Measurements from ENCODE around the gene FGF1.

The FGF1 gene

DNA sequence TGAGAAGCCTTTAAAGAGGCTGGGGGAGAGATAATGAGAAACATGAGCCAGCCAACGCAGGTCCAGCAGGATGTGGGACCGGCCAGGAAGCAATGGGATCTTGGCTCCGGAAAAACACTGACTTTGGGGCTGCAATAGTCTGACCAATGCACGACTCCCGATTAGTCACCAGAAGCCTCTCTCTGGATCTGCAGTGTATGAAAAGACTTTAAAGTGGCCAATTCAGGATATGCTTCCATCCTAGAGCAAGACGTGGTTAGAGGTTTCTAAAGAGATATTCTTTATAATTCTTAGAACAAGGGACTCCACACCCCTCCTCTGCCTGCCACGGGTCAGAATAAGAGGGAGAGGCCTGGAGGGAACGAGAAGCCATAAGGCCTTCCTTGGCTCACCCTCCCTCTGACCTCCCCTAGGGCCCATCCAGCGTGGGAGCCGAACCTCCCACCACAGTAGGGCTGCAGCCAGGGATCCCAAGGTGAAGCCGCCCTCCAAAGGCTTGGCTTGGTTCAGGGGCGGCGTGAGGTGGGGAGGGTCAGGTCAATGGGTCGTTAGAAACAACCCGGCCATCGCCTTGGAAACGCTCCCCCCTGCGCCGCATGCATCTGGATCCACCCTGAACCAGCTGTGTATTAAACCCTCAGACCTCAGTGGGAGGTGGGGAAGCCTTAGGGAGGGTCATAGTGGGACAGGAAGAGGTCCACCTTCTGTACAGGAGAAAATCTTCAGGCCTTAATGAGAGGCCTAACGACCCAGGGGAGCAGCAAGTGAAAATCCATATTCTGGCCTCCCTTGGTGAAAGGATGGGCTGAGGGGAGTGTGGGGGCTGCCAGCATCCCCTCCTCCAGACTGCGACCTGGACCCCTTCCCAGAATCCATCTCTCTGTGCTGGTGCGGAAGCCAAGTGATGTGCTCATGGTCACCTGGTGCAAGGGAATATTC, 11.1 kb downstream of the FGF1 start:
- no peak overlapping the region for H3K4me3 ChIP-seq (ENCODE audit: low read depth, low read length)
- no peak for DNase-seq (ENCODE audit: low read depth)
- TF ChIP-seq POLR2A (IDR thresholded peaks at IDR 0.05; ENCODE audit: extremely low read depth, insufficient read length) (no peak), MYC (IDR thresholded peaks at IDR 0.05; ENCODE audit: low read depth, low read length) (no peak)
- TF ChIP-seq, protein P1, sequence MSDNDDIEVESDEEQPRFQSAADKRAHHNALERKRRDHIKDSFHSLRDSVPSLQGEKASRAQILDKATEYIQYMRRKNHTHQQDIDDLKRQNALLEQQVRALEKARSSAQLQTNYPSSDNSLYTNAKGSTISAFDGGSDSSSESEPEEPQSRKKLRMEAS (IDR thresholded peaks at IDR 0.05; ENCODE audit: low read depth, low read length), result no peak
- TF ChIP-seq, protein P2, sequence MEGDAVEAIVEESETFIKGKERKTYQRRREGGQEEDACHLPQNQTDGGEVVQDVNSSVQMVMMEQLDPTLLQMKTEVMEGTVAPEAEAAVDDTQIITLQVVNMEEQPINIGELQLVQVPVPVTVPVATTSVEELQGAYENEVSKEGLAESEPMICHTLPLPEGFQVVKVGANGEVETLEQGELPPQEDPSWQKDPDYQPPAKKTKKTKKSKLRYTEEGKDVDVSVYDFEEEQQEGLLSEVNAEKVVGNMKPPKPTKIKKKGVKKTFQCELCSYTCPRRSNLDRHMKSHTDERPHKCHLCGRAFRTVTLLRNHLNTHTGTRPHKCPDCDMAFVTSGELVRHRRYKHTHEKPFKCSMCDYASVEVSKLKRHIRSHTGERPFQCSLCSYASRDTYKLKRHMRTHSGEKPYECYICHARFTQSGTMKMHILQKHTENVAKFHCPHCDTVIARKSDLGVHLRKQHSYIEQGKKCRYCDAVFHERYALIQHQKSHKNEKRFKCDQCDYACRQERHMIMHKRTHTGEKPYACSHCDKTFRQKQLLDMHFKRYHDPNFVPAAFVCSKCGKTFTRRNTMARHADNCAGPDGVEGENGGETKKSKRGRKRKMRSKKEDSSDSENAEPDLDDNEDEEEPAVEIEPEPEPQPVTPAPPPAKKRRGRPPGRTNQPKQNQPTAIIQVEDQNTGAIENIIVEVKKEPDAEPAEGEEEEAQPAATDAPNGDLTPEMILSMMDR (IDR thresholded peaks at IDR 0.05; ENCODE audit: low read depth, low read length), result no peak

DNA sequence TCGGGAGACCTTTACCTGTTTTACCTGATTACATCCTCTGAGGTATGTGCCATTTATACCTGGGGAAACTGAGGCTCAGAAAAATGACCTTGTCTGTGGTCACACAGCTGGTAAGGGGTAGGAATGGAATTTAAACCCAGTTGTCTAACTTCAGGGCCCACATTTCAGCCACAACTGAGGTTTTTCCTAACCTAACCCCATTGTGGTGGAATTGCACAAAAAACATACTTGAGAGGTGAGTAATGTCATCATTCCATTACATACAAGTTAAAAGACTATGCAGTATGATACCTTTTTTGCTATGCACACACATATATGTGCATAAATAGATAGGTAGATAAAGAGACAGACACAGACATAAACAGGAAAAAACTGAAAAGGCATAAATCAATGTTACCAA, 14.1 kb downstream of the FGF1 start:
- TF ChIP-seq POLR2A (IDR thresholded peaks at IDR 0.05; ENCODE audit: extremely low read depth, insufficient read length), result no peak
- no peak for TF ChIP-seq MYC (IDR thresholded peaks at IDR 0.05; ENCODE audit: low read depth, low read length)
- TF ChIP-seq, protein P1 (IDR thresholded peaks at IDR 0.05; ENCODE audit: low read depth, low read length), result no peak
- DNase-seq (ENCODE audit: low read depth), result no peak
- H3K4me3 ChIP-seq (ENCODE audit: low read depth, low read length), result no peak overlapping the region

DNA sequence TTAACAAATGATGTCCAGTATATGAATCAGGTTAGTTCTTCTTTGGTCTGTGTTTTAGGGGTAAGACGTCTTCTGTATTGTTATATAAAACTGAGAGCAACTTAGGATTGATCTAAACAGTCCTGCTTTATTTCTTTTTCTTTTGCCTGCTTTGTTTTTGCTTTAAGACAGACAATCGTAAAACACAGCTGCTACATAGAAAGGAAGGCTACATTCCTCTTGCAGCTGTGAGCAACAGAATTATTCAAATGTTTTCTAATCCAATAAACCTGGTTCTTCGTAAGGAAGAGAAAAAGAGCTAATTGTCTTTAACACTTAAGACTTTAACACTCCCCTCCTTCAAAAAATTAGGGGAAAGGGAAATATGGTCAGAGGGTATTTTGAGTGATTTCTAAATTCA, 14.6 kb downstream of the FGF1 start:
- no peak for DNase-seq (ENCODE audit: low read depth)
- no peak overlapping the region for H3K4me3 ChIP-seq (ENCODE audit: low read depth, low read length)
- TF ChIP-seq MYC (IDR thresholded peaks at IDR 0.05; ENCODE audit: low read depth, low read length), result no peak
- TF ChIP-seq POLR2A (IDR thresholded peaks at IDR 0.05; ENCODE audit: extremely low read depth, insufficient read length), result no peak
- TF ChIP-seq, protein P2 (IDR thresholded peaks at IDR 0.05; ENCODE audit: low read depth, low read length), result no peak
- TF ChIP-seq, protein P1 (IDR thresholded peaks at IDR 0.05; ENCODE audit: low read depth, low read length), result no peak

DNA sequence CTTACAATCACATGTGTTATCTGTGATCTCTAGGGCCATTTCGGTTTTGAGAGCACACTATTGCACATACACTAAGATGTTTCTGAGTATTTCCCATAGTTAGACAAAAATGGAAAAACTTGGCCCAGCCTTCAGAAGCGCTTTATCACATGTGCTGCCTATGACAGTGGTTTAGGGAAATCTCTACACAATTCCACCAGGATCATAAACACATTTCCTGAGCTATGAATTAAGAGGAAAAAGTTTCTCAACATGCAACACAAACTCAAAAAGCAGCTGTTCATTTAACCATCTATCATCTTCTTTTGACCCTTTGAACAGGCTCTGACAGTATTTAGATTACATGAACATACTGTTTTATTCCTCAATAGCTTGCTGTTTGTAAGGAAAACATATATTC, 15.1 kb downstream of the FGF1 start:
- TF ChIP-seq POLR2A (IDR thresholded peaks at IDR 0.05; ENCODE audit: extremely low read depth, insufficient read length) (no peak), MYC (IDR thresholded peaks at IDR 0.05; ENCODE audit: low read depth, low read length) (no peak)
- TF ChIP-seq, protein P2 (IDR thresholded peaks at IDR 0.05; ENCODE audit: low read depth, low read length), result no peak
- TF ChIP-seq, protein P1 (IDR thresholded peaks at IDR 0.05; ENCODE audit: low read depth, low read length), result no peak
- no peak overlapping the region for H3K4me3 ChIP-seq (ENCODE audit: low read depth, low read length)
- DNase-seq (ENCODE audit: low read depth), result no peak

DNA sequence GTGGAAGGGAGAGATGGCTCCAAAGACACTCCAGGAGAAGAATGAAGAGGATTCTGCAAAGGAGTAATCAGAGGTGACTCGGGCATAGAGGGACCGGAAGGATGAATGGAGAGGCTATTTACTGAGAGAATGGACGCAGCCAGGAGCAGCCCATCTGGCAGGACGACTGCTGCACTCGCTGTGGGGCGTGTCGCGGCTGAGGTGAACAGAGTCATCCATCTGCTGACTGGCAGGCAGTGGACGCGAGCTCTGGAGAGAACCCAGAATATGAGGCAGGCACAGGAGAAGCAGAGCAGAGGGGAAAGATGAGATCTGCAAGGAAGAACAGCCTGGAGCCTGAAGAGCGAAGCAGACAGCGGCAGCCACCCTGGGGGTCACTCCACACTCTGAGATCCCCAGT, 16.4 kb downstream of the FGF1 start:
- no peak for DNase-seq (ENCODE audit: low read depth)
- no peak overlapping the region for H3K4me3 ChIP-seq (ENCODE audit: low read depth, low read length)
- TF ChIP-seq POLR2A (IDR thresholded peaks at IDR 0.05; ENCODE audit: extremely low read depth, insufficient read length) (no peak), MYC (IDR thresholded peaks at IDR 0.05; ENCODE audit: low read depth, low read length) (no peak)
- TF ChIP-seq, protein P2 (IDR thresholded peaks at IDR 0.05; ENCODE audit: low read depth, low read length), result no peak

DNA sequence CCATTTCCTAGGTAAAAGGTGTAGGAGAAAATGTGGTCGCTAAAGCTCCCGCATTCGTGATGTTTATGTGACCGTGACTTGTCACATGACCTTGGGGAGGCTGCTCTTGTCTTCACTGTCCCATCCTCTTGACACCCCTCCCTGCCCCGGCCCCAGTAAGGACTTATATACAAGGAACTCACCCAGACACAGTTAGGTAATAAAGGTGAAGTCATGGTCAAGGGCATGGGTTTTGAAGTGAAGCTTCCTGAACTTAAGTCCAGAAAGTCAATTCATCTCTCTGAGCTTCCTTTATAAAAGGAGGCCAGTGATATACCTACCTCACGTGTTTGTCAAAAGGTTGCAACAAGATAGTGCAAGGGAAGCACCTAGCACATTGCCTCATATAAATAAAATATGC, 17.6 kb downstream of the FGF1 start:
- H3K4me3 ChIP-seq (ENCODE audit: low read depth, low read length), result no peak overlapping the region
- DNase-seq (ENCODE audit: low read depth), result no peak
- TF ChIP-seq POLR2A (IDR thresholded peaks at IDR 0.05; ENCODE audit: extremely low read depth, insufficient read length) (no peak), MYC (IDR thresholded peaks at IDR 0.05; ENCODE audit: low read depth, low read length) (no peak)
- TF ChIP-seq, protein P2 (IDR thresholded peaks at IDR 0.05; ENCODE audit: low read depth, low read length), result no peak
- TF ChIP-seq, protein P1 (IDR thresholded peaks at IDR 0.05; ENCODE audit: low read depth, low read length), result no peak
